GM12878 (cell line): ENCODE measurements around the gene CAMTA2. TPM values are rescaled to one million over a fixed set of nuclear protein-coding genes. Genes with fewer than 3 reads are reported as not detected.

Source experiments
- ASH2L ChIP-seq: fragments of 300-600, 200-600 bp; sonication (generic); IDR thresholded peaks from 2 replicates; pipeline ENCODE4 v1.6.1; 2017; ENCODE audit warnings: low read depth, mild to moderate bottlenecking, borderline replicate concordance
- ATF7 ChIP-seq: fragments of 450-650 bp; IDR thresholded peaks from 2 replicates; pipeline ENCODE4 v1.6.1; 2016; ENCODE audit warnings: low read depth, mild to moderate bottlenecking
- CBFB ChIP-seq: IDR thresholded peaks from 2 replicates; pipeline ENCODE4 v1.6.1; 2016; ENCODE audit warnings: antibody characterized with exemption, low read depth
- HDAC6 ChIP-seq: fragments of 200-600 bp; sonication (generic); IDR thresholded peaks from one replicate; pipeline ENCODE4 v1.8.0; 2017; ENCODE audit warnings: antibody characterized with exemption; ENCODE audit not compliant: unreplicated experiment
- IKZF1 ChIP-seq: fragments of 450-650 bp; conservative IDR thresholded peaks from 2 replicates; pipeline ENCODE4 v1.6.1; 2017; ENCODE audit warnings: antibody characterized with exemption, mild to moderate bottlenecking
- JUND ChIP-seq: IDR thresholded peaks from 2 replicates; pipeline ENCODE4 v1.6.1; 2012; ENCODE audit warnings: low read depth, mild to moderate bottlenecking, low read length, improper control_type of control experiment, moderate library complexity
- PAX5 ChIP-seq: IDR thresholded peaks from 2 replicates; pipeline ENCODE4 v1.6.1; 2011; ENCODE audit warnings: low read depth, low read length, borderline replicate concordance
- PML ChIP-seq: IDR thresholded peaks from 2 replicates; pipeline ENCODE4 v1.6.1; 2012; ENCODE audit warnings: low read length, inconsistent platforms
- SMARCA5 ChIP-seq: fragments of 450-650 bp; IDR thresholded peaks from 2 replicates; pipeline ENCODE4 v1.6.1; 2017; ENCODE audit warnings: mild to moderate bottlenecking
- SRF ChIP-seq, 2 experiments: IDR thresholded peaks; 2 replicates each; pipeline ENCODE4 v1.6.1; 2011; ENCODE audit warnings: low read depth in 2 of 2, low read length in 2 of 2, mild to moderate bottlenecking in 1 of 2, moderate library complexity in 1 of 2
- TARDBP ChIP-seq: IDR thresholded peaks from 2 replicates; pipeline ENCODE4 v1.6.1; 2016; ENCODE audit warnings: borderline replicate concordance
- TBL1XR1 ChIP-seq: IDR thresholded peaks from 2 replicates; pipeline ENCODE4 v1.6.1; 2012; ENCODE audit warnings: low read depth, low read length, improper control_type of control experiment
- YY1 ChIP-seq: IDR thresholded peaks from 2 replicates; pipeline ENCODE4 v1.6.1; 2011; ENCODE audit warnings: low read depth, mild to moderate bottlenecking, low read length
- ZZZ3 ChIP-seq: IDR thresholded peaks from 2 replicates; pipeline ENCODE4 v1.6.1; 2011; ENCODE audit warnings: low read depth; ENCODE audit not compliant: control insufficient read depth, insufficient read length
- polyA plus RNA-seq, 11 experiments: library from polyadenylated mRNA; depleted of rRNA in 4 of 11; unstranded in 6 of 11; stranded (reverse) in 5 of 11; fragments of >200 nt; fragmentation: Nextera tagmentation in 4 of 11; fragmentation: Illumina TruSeq in 1 of 11; extraction: Ambion mirVana in 4 of 11; extraction: Trizol in 1 of 11; gene quantifications; 1 replicate in 1 of 11; 2 replicates in 10 of 11; pipeline versions ENCODE4 v1.2.1 to v1.2.3, GENCODE V29; 2011 to 2016; ENCODE audit warnings: inconsistent platforms in 2 of 11, missing spikeins in 2 of 11, low read depth in 1 of 11
- total RNA-seq, 4 experiments: library from RNA; depleted of rRNA in 3 of 4; stranded (reverse); fragments of >200 nt in 3 of 4; fragmentation: Illumina TruSeq in 1 of 4; extraction: Trizol in 1 of 4; gene quantifications; 2 replicates each; pipeline versions ENCODE4 v1.2.1 to v1.2.3, GENCODE V29; 2013 to 2021
- TF ChIP-seq, protein P1 (sequence below): fragments of 450-650 bp; IDR thresholded peaks from 2 replicates; pipeline ENCODE4 v1.6.1; 2018; ENCODE audit warnings: mild to moderate bottlenecking, low read depth, moderate library complexity; ENCODE audit not compliant: partially characterized antibody
- TF ChIP-seq, protein P2 (sequence below): fragments of 450-650 bp; IDR thresholded peaks from 2 replicates; pipeline ENCODE4 v1.6.1; 2017; ENCODE audit warnings: mild to moderate bottlenecking, low read depth, inconsistent platforms; ENCODE audit not compliant: poor library complexity, severe bottlenecking
- TF ChIP-seq, protein P3 (sequence below): fragments of 450-650 bp; formaldehyde crosslinking; IDR thresholded peaks from 2 replicates; pipeline ENCODE4 v1.4.0; 2022; ENCODE audit warnings: mild to moderate bottlenecking, moderate library complexity
- TF ChIP-seq, protein P4 (sequence below): fragments of 450-650 bp; formaldehyde crosslinking; IDR thresholded peaks from 2 replicates; pipeline ENCODE4 v1.4.0; 2020; ENCODE audit warnings: mild to moderate bottlenecking, moderate library complexity

Gene CAMTA2
- total and polyA plus RNA-seq, 10 of the 15 experiments (the other 5 are each of a cell fraction or from before 2014, with no cell fraction given), result 0.42 to 29.3 (median 11.2) TPM

DNA sequence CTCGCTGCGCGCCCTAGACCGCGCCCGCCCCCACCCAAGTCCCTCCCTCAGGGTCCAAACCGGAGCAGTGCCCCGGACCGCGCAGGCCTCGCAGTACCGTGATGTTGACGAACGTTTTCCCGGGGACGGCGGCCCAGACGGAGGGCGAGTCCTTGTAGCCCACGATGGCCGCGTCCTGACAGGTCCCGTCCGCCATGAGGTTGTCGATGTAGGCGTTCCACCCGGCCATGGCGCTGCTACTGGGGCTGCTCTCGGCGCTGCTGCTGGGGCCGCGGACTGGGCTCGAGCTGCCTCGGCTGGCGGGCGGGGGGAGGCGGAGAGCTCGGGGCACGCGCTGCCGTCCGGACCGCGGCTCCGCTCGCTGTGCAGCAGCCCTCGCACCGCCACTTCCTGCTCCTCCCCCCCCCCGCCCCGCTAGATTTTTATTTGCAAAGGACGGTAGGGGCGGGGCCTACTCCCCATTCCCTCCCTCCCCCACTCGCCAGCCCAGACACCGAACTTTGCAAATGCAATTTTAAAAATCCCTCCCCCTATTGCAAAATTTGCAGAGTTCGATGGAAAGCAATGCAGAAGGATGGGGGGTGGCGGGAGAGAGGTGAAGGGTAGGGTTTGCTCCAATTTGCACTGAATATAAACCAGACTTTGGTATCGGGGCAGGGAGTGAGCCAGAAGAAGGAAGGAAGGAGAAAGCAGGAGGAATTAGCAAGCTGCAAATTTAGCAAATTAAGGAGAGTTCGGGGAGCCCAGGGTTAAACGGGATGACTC, 39.1 kb downstream of the CAMTA2 start, which contains the start of gene PFN1 (continued):
- TF ChIP-seq TBL1XR1 (0 out of 2 replicates have a peak, but pooled peaks have one; percentile 35), ASH2L (no peak), TARDBP (no peak), PML (no peak), PAX5 (no peak), ZZZ3 (no peak), ATF7 (peak; percentile 85), SRF (IDR thresholded peaks at IDR 0.05; ENCODE audit: low read depth in 2 of 2, low read length in 2 of 2) (no peak), JUND (no peak), YY1 (peak; percentile 47), SMARCA5 (peak; percentile 59; the same call in 1 of the 2 replicates), CBFB (peak; percentile 15; the same call in 1 of the 2 replicates), IKZF1 (peak; percentile 65; the same call in 1 of the 2 replicates), HDAC6 (peak; percentile 47)
- TF ChIP-seq, protein P1, sequence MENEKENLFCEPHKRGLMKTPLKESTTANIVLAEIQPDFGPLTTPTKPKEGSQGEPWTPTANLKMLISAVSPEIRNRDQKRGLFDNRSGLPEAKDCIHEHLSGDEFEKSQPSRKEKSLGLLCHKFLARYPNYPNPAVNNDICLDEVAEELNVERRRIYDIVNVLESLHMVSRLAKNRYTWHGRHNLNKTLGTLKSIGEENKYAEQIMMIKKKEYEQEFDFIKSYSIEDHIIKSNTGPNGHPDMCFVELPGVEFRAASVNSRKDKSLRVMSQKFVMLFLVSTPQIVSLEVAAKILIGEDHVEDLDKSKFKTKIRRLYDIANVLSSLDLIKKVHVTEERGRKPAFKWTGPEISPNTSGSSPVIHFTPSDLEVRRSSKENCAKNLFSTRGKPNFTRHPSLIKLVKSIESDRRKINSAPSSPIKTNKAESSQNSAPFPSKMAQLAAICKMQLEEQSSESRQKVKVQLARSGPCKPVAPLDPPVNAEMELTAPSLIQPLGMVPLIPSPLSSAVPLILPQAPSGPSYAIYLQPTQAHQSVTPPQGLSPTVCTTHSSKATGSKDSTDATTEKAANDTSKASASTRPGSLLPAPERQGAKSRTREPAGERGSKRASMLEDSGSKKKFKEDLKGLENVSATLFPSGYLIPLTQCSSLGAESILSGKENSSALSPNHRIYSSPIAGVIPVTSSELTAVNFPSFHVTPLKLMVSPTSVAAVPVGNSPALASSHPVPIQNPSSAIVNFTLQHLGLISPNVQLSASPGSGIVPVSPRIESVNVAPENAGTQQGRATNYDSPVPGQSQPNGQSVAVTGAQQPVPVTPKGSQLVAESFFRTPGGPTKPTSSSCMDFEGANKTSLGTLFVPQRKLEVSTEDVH, result peak; percentile 67
- TF ChIP-seq, protein P2, sequence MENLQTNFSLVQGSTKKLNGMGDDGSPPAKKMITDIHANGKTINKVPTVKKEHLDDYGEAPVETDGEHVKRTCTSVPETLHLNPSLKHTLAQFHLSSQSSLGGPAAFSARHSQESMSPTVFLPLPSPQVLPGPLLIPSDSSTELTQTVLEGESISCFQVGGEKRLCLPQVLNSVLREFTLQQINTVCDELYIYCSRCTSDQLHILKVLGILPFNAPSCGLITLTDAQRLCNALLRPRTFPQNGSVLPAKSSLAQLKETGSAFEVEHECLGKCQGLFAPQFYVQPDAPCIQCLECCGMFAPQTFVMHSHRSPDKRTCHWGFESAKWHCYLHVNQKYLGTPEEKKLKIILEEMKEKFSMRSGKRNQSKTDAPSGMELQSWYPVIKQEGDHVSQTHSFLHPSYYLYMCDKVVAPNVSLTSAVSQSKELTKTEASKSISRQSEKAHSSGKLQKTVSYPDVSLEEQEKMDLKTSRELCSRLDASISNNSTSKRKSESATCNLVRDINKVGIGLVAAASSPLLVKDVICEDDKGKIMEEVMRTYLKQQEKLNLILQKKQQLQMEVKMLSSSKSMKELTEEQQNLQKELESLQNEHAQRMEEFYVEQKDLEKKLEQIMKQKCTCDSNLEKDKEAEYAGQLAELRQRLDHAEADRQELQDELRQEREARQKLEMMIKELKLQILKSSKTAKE, result peak; percentile 89
- TF ChIP-seq, protein P3, sequence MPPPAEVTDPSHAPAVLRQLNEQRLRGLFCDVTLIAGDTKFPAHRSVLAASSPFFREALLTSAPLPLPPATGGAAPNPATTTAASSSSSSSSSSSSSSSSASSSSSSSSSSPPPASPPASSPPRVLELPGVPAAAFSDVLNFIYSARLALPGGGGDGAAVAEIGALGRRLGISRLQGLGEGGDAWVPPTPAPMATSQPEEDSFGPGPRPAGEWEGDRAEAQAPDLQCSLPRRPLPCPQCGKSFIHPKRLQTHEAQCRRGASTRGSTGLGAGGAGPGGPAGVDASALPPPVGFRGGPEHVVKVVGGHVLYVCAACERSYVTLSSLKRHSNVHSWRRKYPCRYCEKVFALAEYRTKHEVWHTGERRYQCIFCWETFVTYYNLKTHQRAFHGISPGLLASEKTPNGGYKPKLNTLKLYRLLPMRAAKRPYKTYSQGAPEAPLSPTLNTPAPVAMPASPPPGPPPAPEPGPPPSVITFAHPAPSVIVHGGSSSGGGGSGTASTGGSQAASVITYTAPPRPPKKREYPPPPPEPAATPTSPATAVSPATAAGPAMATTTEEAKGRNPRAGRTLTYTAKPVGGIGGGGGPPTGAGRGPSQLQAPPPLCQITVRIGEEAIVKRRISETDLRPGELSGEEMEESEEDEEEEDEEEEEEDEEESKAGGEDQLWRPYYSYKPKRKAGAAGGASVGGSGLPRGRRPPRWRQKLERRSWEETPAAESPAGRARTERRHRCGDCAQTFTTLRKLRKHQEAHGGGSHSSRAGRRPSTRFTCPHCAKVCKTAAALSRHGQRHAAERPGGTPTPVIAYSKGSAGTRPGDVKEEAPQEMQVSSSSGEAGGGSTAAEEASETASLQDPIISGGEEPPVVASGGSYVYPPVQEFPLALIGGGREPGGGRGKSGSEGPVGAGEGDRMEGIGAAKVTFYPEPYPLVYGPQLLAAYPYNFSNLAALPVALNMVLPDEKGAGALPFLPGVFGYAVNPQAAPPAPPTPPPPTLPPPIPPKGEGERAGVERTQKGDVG, result no peak
- TF ChIP-seq, protein P4, sequence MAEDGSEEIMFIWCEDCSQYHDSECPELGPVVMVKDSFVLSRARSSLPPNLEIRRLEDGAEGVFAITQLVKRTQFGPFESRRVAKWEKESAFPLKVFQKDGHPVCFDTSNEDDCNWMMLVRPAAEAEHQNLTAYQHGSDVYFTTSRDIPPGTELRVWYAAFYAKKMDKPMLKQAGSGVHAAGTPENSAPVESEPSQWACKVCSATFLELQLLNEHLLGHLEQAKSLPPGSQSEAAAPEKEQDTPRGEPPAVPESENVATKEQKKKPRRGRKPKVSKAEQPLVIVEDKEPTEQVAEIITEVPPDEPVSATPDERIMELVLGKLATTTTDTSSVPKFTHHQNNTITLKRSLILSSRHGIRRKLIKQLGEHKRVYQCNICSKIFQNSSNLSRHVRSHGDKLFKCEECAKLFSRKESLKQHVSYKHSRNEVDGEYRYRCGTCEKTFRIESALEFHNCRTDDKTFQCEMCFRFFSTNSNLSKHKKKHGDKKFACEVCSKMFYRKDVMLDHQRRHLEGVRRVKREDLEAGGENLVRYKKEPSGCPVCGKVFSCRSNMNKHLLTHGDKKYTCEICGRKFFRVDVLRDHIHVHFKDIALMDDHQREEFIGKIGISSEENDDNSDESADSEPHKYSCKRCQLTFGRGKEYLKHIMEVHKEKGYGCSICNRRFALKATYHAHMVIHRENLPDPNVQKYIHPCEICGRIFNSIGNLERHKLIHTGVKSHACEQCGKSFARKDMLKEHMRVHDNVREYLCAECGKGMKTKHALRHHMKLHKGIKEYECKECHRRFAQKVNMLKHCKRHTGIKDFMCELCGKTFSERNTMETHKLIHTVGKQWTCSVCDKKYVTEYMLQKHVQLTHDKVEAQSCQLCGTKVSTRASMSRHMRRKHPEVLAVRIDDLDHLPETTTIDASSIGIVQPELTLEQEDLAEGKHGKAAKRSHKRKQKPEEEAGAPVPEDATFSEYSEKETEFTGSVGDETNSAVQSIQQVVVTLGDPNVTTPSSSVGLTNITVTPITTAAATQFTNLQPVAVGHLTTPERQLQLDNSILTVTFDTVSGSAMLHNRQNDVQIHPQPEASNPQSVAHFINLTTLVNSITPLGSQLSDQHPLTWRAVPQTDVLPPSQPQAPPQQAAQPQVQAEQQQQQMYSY (CRISPR knock-in tag), result no peak
